Measurements from ENCODE around the gene RAB11FIP4.

The RAB11FIP4 gene

GRCh38 chr17:31508288-31509094 lies 117.0 kb downstream of the RAB11FIP4 start:
- no peak for DNase-seq (ENCODE audit: low read depth)

GRCh38 chr17:31509095-31509804 lies 117.8 kb downstream of the RAB11FIP4 start:
- no peak for DNase-seq (ENCODE audit: low read depth)

- no peak for DNase-seq (ENCODE audit: low read depth)
Observed at GRCh38 chr17:31509805-31510177, 118.3 kb downstream of the RAB11FIP4 start.

GRCh38 chr17:31510308-31511194 lies 119.1 kb downstream of the RAB11FIP4 start:
- DNase-seq (ENCODE audit: low read depth), result no peak

DNA sequence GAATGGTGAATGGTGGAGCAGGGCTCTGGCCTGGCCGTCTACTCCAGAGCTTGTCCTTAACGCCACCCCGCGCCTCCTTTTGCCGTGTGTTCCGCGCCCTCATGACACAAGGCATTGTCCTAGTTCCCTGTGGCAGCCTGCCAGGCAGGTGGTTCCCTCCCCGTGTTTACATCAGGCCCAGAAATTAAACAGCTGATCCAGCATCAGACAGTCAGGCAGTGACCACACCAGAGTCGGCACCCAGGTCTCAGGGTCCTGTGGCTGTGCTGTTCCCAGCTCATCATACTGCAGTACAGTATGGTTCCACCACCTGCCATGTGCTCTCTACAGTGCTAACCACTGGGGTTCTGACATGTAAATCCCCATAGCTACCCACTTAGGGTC lies 119.7 kb downstream of the RAB11FIP4 start:
- no peak for DNase-seq (ENCODE audit: low read depth)

- DNase-seq (ENCODE audit: low read depth), result no peak
Observed at GRCh38 chr17:31511580-31511979, 120.1 kb downstream of the RAB11FIP4 start.

DNA sequence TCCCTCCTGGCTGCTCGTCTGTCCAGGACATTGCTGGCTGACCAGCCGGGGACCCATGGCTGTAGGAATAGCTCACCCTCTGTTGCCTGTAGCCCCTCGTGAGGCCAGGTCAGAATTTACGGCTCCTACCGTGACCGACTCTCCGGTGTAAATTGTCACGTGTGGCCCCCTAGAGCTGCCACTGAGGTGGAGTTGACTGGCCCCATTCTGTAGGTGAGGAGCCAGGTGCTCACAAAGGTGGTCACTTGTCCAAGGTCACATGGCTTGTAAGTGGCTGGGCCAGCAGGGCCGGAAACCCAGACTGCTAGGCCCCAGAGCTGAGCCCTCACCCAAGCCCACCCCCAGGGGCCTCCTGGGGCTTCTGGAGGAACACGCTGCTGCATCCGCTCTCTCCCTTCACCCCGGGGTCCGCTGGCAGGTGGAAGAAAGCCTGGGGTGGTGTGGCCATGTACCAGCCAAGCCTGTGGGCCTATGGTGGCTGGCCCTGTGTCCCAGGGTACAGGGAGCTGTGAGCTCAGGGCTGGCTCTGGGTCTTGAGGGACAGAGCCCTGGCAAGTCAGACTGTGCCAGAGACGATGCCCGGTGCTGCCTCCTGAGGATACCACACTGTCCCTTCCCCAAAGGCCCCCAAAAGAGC lies 120.7 kb downstream of the RAB11FIP4 start:
- DNase-seq (ENCODE audit: low read depth), result no peak

DNA sequence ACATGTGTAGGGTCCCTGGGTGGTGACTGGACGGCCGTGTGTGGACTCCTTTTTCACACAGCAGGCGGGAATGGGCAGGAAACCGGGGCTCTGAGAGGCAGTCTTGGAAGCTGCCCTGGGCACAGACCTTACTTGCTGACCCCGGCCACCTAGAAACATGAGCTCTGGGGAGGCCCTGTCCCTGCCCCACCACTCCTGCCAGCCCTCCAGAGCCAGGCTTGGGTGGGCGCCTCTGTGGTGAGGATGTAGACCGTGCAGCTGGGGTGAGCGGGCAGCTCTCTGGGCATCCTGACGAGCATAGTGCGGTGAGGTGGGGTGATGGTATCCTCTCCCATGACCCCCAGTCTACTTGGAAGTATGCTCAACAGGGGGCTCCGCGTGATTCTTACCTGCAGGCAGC lies 121.3 kb downstream of the RAB11FIP4 start:
- no peak for DNase-seq (ENCODE audit: low read depth)

- DNase-seq (ENCODE audit: low read depth), result no peak
Observed at GRCh38 chr17:31513731-31514427, 122.4 kb downstream of the RAB11FIP4 start.

DNA sequence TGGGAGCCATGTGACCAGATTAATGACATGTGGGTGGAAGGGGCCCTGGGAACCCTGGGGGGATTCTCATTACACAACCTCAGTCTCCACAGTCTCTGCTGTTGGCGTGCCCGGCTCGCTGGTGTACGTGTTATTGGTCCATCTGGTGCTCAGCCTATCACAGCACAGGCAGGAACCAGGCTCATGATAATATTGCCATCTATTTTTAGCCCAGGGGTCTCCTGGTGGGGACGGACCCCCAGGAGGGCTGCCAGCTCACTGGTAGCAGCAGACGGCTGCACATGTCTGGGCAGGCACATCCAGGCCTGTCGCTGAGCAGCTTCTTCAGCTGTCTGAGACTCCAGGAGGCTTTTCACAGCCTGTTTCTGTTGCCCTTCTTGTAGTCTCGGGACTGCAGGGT lies 123.8 kb downstream of the RAB11FIP4 start:
- no peak for DNase-seq (ENCODE audit: low read depth)

DNA sequence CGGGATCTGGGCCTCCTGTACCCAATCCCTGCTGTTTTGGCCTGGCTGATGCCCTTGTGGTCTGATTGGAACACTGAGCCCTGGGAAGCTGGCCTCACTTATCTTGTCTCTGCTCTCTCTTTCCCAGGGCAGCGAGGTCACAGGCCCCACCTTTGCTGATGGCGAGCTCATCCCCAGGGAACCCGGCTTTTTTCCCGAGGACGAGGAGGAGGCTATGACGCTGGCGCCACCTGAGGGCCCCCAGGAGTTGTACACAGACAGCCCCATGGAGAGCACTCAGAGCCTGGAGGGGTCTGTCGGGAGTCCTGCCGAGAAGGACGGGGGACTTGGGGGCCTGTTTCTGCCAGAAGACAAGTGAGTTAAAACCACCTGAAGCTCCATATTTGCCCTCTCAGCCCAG lies 126.0 kb downstream of the RAB11FIP4 start:
- DNase-seq (ENCODE audit: low read depth), result no peak

- no peak for DNase-seq (ENCODE audit: low read depth)
Observed at GRCh38 chr17:31518478-31518877, 127.0 kb downstream of the RAB11FIP4 start.

- DNase-seq (ENCODE audit: low read depth), result no peak
Observed at GRCh38 chr17:31521632-31522283, 130.3 kb downstream of the RAB11FIP4 start.

DNA sequence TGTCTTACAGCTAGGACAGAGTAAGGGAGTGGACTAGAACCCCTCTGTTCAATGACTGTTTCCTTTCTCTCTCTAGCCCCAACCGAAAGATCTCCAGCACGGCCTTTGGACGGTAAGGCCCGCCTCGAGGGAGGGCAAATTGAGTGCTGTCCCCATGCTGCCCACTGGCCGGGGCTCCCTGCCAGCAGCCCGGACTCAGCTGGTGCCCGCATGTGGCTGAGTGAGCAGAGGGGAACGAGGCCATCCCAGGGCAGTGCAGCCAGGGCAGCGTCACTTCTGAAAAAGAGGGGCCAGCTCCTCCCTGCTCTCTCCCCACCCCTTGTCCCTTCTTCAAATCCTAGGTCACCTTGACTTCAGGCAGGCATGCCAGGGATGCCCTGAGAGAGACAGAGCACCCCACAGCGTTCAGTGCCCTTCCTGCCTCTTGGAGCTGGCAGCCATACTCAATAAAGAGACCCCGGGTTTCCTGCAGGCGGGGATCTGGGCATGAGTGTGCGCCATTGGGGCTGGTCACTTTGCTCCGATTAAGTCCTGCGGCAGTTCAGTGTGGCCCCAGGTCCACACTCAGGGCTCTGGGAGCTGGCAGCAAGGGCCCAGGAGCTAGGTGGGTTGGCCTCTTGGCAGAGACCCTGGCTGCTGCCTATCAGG lies 130.9 kb downstream of the RAB11FIP4 start:
- DNase-seq (ENCODE audit: low read depth), result no peak

DNA sequence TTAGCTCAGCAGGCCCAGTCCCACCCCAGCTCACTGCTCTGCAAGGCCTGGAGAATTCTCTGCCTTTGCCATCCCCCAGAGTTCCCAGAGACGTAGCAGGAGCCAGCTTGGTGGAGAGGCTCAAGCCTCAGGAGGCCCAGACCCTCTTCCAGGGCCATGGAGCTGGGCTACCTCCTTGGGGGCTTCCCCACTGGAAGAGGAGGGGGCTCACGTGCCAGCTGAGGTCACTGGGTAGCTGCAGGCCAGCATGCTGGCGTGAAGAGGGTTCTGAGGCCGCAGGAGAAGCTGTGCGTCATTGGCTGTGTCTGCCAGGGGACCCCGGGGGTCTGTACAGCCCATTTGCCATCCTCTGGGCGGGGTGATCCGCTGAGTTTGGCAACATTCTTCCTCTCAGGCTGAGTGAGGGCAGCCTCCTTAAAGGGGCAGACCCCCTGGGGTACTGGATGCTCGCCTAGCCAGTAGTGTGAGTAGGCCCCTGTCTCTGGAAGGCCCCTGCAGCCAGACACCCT lies 131.6 kb downstream of the RAB11FIP4 start:
- DNase-seq (ENCODE audit: low read depth), result no peak

GRCh38 chr17:31523862-31524730 lies 132.6 kb downstream of the RAB11FIP4 start:
- no peak for DNase-seq (ENCODE audit: low read depth)

DNA sequence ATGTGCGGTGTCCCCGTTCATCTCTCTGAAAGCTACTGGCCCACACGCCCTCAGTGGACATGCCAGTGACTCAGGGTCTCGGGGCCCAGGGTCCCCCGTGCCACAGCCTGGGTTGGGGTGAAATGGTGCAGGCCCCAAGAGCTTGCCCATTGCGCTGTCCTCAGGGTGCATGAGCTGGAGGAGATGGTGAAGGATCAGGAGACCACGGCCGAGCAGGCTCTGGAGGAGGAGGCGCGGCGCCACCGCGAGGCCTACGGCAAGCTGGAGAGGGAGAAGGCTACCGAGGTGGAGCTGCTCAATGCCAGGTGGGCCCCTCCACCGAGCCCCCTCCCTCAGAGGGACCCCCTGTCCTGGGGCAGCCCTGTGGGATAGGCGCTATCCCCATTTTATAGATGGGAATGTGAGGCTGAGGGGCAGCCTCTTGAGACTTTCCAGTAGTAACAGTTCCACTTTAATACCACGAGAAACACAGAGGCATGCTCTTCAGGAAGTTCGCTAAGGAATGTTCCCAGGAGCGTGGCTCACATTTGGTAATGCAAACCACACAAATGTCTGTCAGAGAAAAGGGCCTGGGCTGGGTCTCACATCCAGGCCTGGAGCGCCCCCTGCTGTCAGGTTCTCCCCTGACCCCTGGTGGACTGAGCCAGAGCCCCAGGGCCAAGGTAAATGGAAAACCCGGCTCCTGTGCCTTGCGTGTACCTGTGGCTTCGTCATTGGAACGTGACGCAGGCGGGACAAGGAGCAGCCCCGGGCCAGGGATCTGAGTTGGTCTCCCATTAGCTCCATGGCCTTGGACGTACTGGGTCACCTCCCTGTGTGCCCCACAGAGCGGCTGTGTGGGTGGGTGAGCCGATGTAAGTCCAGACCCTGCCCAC lies 133.7 kb downstream of the RAB11FIP4 start:
- peak; percentile 72 for DNase-seq (ENCODE audit: low read depth)
